GM08714 (cell line): ENCODE results near the gene RBM45.

Source experiments
- H3K4me3 ChIP-seq: fragments of 200-500 bp; sonication (Bioruptor generic); 2 replicates; pipeline ENCODE4 v1.5.1; 2014; ENCODE audit warnings: mild to moderate bottlenecking, low read length, inconsistent platforms
- ZNF274 ChIP-seq: IDR thresholded peaks from 2 replicates; pipeline ENCODE4 v1.6.1; 2012; ENCODE audit warnings: mild to moderate bottlenecking, low read depth, low read length

Gene RBM45

GRCh38 chr2:178160601-178161000, 48.4 kb downstream of the RBM45 start:
- TF ChIP-seq ZNF274: no peak

GRCh38 chr2:178163395-178163794, 51.2 kb downstream of the RBM45 start:
- no peak for TF ChIP-seq ZNF274
- H3K4me3 ChIP-seq: no peak overlapping the region

More at GRCh38 chr2:178160601-178161000, 48.4 kb downstream of the RBM45 start:
- no peak overlapping the region for H3K4me3 ChIP-seq

GRCh38 chr2:178163911-178164310, 51.7 kb downstream of the RBM45 start:
- H3K4me3 ChIP-seq: no peak overlapping the region

GRCh38 chr2:178173657-178174056, 61.4 kb downstream of the RBM45 start:
- no peak overlapping the region for H3K4me3 ChIP-seq
- no peak for TF ChIP-seq ZNF274

More at GRCh38 chr2:178163911-178164310, 51.7 kb downstream of the RBM45 start:
- no peak for TF ChIP-seq ZNF274

GRCh38 chr2:178177066-178177679, 64.9 kb downstream of the RBM45 start:
- TF ChIP-seq ZNF274: no peak
- no peak overlapping the region for H3K4me3 ChIP-seq
